Subcutaneous abdominal adipose tissue (tissue), 5 donors: ENCODE measurements around the gene TERT.

Source experiments
- H3K27ac ChIP-seq: one replicate; pipeline ENCODE4 v1.7.0; 2013; ENCODE audit warnings: low read depth, mild to moderate bottlenecking, inconsistent platforms, low read length, moderate library complexity
- H3K27me3 ChIP-seq, 5 donors: one replicate each; pipeline ENCODE4 v1.7.0; 2013; ENCODE audit warnings: low read length in 5 of 5, inconsistent platforms in 1 of 5; ENCODE audit not compliant: control insufficient read depth in 5 of 5, insufficient read depth in 4 of 5
- H3K36me3 ChIP-seq, 5 donors: one replicate each; pipeline ENCODE4 v1.7.0; 2013; ENCODE audit warnings: low read length in 5 of 5; ENCODE audit not compliant: control insufficient read depth in 5 of 5, insufficient read depth in 5 of 5
- H3K4me1 ChIP-seq, 5 donors: one replicate each; pipeline ENCODE4 v1.7.0; 2013; ENCODE audit warnings: low read length in 5 of 5, mild to moderate bottlenecking in 3 of 5, moderate library complexity in 1 of 5; ENCODE audit not compliant: control insufficient read depth in 5 of 5, insufficient read depth in 5 of 5
- H3K4me3 ChIP-seq, 5 donors: one replicate each; pipeline ENCODE4 v1.7.0; 2013; ENCODE audit warnings: low read length in 5 of 5, low read depth in 1 of 5
- H3K9ac ChIP-seq, 5 donors: one replicate each; pipeline ENCODE4 v1.7.0; 2013; ENCODE audit warnings: low read length in 5 of 5, mild to moderate bottlenecking in 4 of 5, moderate library complexity in 3 of 5
- H3K9me3 ChIP-seq, 5 donors: one replicate each; pipeline ENCODE4 v1.7.0; 2013; ENCODE audit warnings: low read length in 5 of 5; ENCODE audit not compliant: control insufficient read depth in 5 of 5
- donor health status: healthy.
- donor health status: healthy.
- donor health status: healthy.
- donor health status: healthy.
- donor health status: healthy.

TERT gene

GRCh38 chr5:1222621-1223277, 72.1 kb downstream of the TERT start:
- Histone ChIP-seq H3K4me3 (no peak overlapping the region), H3K27ac (no peak overlapping the region), H3K9ac (no peak overlapping the region), H3K27me3 (peaks cover 3 to 15% (median 13%) of the 10 kb centered on the region in 5 donors), H3K36me3 (no peaks in the 10 kb centered on the region), H3K4me1 (peaks cover 0 to 3% (median 0%) of the 10 kb centered on the region in 5 donors), H3K9me3 (peaks cover 0 to 4% (median 0%) of the 10 kb centered on the region in 5 donors)

- Histone ChIP-seq H3K4me3 (no peak overlapping the region), H3K36me3 (no peaks in the 10 kb centered on the region), H3K27ac (no peak overlapping the region)
These were observed 72.7 kb downstream of the TERT start for GRCh38 chr5:1222147-1222546.

DNA sequence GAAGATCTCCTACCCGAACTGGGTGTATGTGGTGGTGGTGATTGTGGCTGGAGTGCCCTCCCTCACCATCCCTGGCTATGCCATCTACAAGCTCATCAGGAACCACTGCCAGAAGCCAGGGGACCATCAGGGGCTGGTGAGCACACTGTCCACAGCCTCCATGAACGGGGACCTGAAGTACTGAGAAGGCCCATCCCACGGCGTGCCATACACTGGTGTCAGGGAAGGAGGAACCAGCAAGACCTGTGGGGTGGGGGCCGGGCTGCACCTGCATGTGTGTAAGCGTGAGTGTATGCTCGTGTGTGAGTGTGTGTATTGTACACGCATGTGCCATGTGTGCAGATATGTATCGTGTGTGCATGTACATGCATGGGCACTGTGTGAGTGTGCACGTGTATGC, 73.1 kb downstream of the TERT start:
- H3K9me3 ChIP-seq = peaks cover 0 to 4% (median 0%) of the 10 kb centered on the region in 5 donors
- H3K9ac ChIP-seq = no peak overlapping the region
- no peak overlapping the region for H3K27ac ChIP-seq
- no peak overlapping the region for H3K4me3 ChIP-seq
- H3K4me1 ChIP-seq = peaks cover 0 to 3% (median 0%) of the 10 kb centered on the region in 5 donors
- H3K27me3 ChIP-seq = peaks cover 3 to 14% (median 13%) of the 10 kb centered on the region in 5 donors
- no peaks in the 10 kb centered on the region for H3K36me3 ChIP-seq

More at GRCh38 chr5:1222147-1222546, 72.7 kb downstream of the TERT start:
- H3K27me3 ChIP-seq = peaks cover 3 to 14% (median 13%) of the 10 kb centered on the region in 5 donors
- H3K9me3 ChIP-seq = peaks cover 0 to 4% (median 0%) of the 10 kb centered on the region in 5 donors
- peaks cover 0 to 3% (median 0%) of the 10 kb centered on the region in 5 donors for H3K4me1 ChIP-seq
- H3K9ac ChIP-seq = no peak overlapping the region

- Histone ChIP-seq H3K4me1 (peaks cover 0 to 3% (median 0%) of the 10 kb centered on the region in 5 donors), H3K4me3 (no peak overlapping the region), H3K9me3 (peaks cover 0 to 8% (median 4%) of the 10 kb centered on the region in 5 donors), H3K27me3 (peaks cover 3 to 13% (median 10%) of the 10 kb centered on the region in 5 donors), H3K36me3 (no peaks in the 10 kb centered on the region), H3K27ac (no peak overlapping the region), H3K9ac (no peak overlapping the region)
These were observed 74.0 kb downstream of the TERT start for GRCh38 chr5:1220831-1221230.

DNA sequence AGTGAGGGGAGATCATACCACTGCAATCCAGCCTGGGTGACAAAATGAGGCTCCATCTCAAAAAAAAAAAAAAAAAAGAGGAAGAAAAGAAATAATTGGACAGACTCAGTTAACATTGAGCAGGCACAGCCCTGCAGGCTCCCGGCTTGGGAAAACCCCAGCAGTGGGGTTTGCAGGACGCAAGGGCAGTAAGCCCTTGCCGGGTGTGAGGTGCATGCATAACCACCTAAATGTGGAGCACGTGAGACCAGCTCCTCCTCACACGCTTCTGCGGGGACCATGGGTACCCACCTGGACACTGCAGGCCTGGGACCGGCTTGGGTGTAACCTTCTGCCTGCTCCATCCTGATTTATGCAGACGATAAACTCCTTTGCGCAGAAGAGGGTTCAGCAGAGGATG, 74.5 kb downstream of the TERT start:
- no peak overlapping the region for H3K4me3 ChIP-seq
- H3K27ac ChIP-seq = no peak overlapping the region
- no peaks in the 10 kb centered on the region for H3K36me3 ChIP-seq
- H3K9me3 ChIP-seq = peaks cover 0 to 13% (median 9%) of the 10 kb centered on the region in 5 donors
- H3K9ac ChIP-seq = no peak overlapping the region
- peaks cover 0 to 13% (median 10%) of the 10 kb centered on the region in 5 donors for H3K27me3 ChIP-seq
- peaks cover 0 to 3% (median 0%) of the 10 kb centered on the region in 5 donors for H3K4me1 ChIP-seq

GRCh38 chr5:1219768-1220100, 75.1 kb downstream of the TERT start:
- Histone ChIP-seq H3K36me3 (no peaks in the 10 kb centered on the region), H3K27ac (no peak overlapping the region), H3K4me3 (no peak overlapping the region), H3K9me3 (peaks cover 0 to 15% (median 11%) of the 10 kb centered on the region in 5 donors), H3K27me3 (peaks cover 0 to 14% (median 10%) of the 10 kb centered on the region in 5 donors), H3K9ac (no peak overlapping the region), H3K4me1 (peaks cover 0 to 3% (median 0%) of the 10 kb centered on the region in 5 donors)

DNA sequence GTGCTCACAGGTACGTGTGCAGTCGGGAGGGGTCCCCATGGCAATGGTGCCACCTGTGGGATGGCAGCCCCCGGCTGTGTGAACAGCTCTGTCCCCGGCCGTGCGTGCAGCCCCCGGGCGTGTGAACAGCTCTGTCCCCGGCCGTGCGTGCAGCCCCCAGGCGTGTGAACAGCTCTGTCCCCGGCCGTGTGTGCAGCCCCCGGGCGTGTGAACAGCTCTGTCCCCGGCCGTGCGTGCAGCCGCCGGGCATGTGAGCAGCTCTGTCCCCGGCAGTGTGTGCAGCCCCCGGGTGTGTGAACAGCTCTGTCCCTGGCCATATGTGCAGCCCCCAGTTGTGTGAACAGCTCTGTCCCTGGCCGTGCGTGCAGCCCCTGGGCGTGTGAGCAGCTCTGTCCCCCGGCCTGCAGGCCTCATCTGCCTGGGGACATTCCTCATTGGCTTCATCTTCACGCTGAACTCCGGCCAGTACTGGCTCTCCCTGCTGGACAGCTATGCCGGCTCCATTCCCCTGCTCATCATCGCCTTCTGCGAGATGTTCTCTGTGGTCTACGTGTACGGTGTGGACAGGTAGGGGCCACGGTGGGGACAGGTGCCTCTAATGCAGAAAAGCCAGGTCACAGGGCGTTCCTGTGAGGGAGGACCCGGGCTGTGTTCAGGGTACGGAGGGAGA, 75.6 kb downstream of the TERT start:
- H3K4me1 ChIP-seq = peaks cover 0 to 3% (median 0%) of the 10 kb centered on the region in 5 donors
- no peak overlapping the region for H3K27ac ChIP-seq
- no peaks in the 10 kb centered on the region for H3K36me3 ChIP-seq
- peaks cover 0 to 16% (median 5%) of the 10 kb centered on the region in 5 donors for H3K27me3 ChIP-seq
- no peak overlapping the region for H3K4me3 ChIP-seq
- H3K9me3 ChIP-seq = peaks cover 0 to 15% (median 11%) of the 10 kb centered on the region in 5 donors
- H3K9ac ChIP-seq = no peak overlapping the region

- Histone ChIP-seq H3K27me3 (peaks cover 0 to 18% (median 7%) of the 10 kb centered on the region in 5 donors), H3K27ac (no peak overlapping the region), H3K4me3 (no peak overlapping the region), H3K9me3 (peaks cover 0 to 15% (median 11%) of the 10 kb centered on the region in 5 donors), H3K36me3 (no peaks in the 10 kb centered on the region), H3K9ac (no peak overlapping the region), H3K4me1 (peaks cover 0 to 3% (median 0%) of the 10 kb centered on the region in 5 donors)
These were observed 76.4 kb downstream of the TERT start for GRCh38 chr5:1218351-1219080.

- Histone ChIP-seq H3K4me1 (peaks cover 0 to 3% (median 0%) of the 10 kb centered on the region in 5 donors), H3K27ac (no peak overlapping the region), H3K36me3 (no peaks in the 10 kb centered on the region), H3K9ac (no peak overlapping the region), H3K4me3 (no peak overlapping the region), H3K9me3 (peaks cover 0 to 15% (median 11%) of the 10 kb centered on the region in 5 donors), H3K27me3 (peaks cover 0 to 18% (median 7%) of the 10 kb centered on the region in 5 donors)
These were observed 77.2 kb downstream of the TERT start for GRCh38 chr5:1217596-1218206.
